ENCODE measurements around the gene LRRC49. TPM values are rescaled to one million over a fixed set of nuclear protein-coding genes. Genes with fewer than 3 reads are reported as not detected.

LRRC49 gene
- total and polyA plus RNA-seq, 10 of the 15 experiments (the other 5 are each of a cell fraction or from before 2014, with no cell fraction given): 1.4 to 3.7 (median 2.9) TPM

DNA sequence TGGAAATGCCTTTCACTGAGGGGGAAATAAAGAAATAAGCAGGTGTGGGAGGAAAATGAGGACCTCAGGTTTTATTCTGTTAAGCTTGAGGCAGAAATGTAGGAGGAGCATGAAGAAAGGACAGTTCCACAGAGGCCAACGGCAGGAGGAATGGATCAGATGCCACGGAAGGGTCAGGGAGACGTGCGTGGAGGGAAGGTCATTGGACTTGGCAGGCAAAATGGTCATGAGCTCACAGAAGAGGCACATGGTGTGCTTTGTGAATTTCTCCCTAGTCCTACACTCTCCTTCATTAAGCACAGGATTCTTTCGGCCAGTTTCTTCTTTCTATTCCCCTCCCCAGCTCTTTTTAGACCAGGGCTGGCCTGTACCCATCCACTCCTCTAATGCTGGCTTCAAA lies 190.2 kb downstream of the LRRC49 start:
- Histone ChIP-seq H3K4me2 (ENCODE audit: control insufficient read depth, insufficient read depth) (no peak overlapping the region), H3K4me3 (no peak overlapping the region), H3K27ac (ENCODE audit: control insufficient read depth, insufficient read depth) (no peak overlapping the region), H3K36me3 (ENCODE audit: control insufficient read depth in 2 of 2, insufficient read depth in 2 of 2, low read length in 1 of 2) (no peaks in the 10 kb centered on the region), H3K79me2 (ENCODE audit: control insufficient read depth, insufficient read depth, low read length) (no peaks in the 10 kb centered on the region), H4K20me1 (ENCODE audit: control insufficient read depth, insufficient read depth) (no peaks in the 10 kb centered on the region), H3K9ac (ENCODE audit: control insufficient read depth, insufficient read depth, low read length) (no peak overlapping the region), H3K4me1 (ENCODE audit: control insufficient read depth, insufficient read depth, low read length) (no peaks in the 10 kb centered on the region), H3K9me3 (replicated peaks; ENCODE audit: control insufficient read depth, insufficient read depth, low read length) (no peaks in the 10 kb centered on the region), H2AFZ (ENCODE audit: control insufficient read depth, low read depth, low read length) (no peak overlapping the region), H3K27me3 (replicated peaks in 1 of 2; ENCODE audit: control insufficient read depth in 2 of 2, insufficient read depth in 2 of 2, low read length in 1 of 2) (no peaks in the 10 kb centered on the region)
- FAIRE-seq (no peak), ATAC-seq (no peak), DNase-seq (ENCODE audit: low read depth, low spot score) (no peak)
- CTCF ChIA-PET: no interaction called here
- BruUV-seq (replicated peaks): no TSS peak
- TF ChIP-seq CEBPB (IDR thresholded peaks at IDR 0.05; ENCODE audit: borderline replicate concordance in 1 of 2, low read depth in 2 of 2, low read length in 2 of 2): no peak
- TF ChIP-seq, protein P1, sequence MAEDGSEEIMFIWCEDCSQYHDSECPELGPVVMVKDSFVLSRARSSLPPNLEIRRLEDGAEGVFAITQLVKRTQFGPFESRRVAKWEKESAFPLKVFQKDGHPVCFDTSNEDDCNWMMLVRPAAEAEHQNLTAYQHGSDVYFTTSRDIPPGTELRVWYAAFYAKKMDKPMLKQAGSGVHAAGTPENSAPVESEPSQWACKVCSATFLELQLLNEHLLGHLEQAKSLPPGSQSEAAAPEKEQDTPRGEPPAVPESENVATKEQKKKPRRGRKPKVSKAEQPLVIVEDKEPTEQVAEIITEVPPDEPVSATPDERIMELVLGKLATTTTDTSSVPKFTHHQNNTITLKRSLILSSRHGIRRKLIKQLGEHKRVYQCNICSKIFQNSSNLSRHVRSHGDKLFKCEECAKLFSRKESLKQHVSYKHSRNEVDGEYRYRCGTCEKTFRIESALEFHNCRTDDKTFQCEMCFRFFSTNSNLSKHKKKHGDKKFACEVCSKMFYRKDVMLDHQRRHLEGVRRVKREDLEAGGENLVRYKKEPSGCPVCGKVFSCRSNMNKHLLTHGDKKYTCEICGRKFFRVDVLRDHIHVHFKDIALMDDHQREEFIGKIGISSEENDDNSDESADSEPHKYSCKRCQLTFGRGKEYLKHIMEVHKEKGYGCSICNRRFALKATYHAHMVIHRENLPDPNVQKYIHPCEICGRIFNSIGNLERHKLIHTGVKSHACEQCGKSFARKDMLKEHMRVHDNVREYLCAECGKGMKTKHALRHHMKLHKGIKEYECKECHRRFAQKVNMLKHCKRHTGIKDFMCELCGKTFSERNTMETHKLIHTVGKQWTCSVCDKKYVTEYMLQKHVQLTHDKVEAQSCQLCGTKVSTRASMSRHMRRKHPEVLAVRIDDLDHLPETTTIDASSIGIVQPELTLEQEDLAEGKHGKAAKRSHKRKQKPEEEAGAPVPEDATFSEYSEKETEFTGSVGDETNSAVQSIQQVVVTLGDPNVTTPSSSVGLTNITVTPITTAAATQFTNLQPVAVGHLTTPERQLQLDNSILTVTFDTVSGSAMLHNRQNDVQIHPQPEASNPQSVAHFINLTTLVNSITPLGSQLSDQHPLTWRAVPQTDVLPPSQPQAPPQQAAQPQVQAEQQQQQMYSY (CRISPR knock-in tag; IDR thresholded peaks at IDR 0.05): no peak
- TF ChIP-seq ZBTB40 (IDR thresholded peaks at IDR 0.05; ENCODE audit: borderline replicate concordance): no peak
- TF ChIP-seq IKZF1 (conservative IDR thresholded peaks at IDR 0.05): no peak
- TF ChIP-seq, protein P2, sequence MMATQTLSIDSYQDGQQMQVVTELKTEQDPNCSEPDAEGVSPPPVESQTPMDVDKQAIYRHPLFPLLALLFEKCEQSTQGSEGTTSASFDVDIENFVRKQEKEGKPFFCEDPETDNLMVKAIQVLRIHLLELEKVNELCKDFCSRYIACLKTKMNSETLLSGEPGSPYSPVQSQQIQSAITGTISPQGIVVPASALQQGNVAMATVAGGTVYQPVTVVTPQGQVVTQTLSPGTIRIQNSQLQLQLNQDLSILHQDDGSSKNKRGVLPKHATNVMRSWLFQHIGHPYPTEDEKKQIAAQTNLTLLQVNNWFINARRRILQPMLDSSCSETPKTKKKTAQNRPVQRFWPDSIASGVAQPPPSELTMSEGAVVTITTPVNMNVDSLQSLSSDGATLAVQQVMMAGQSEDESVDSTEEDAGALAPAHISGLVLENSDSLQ (IDR thresholded peaks at IDR 0.05): no peak
- TF ChIP-seq TCF12 (IDR thresholded peaks at IDR 0.05; ENCODE audit: low read depth, low read length): no peak
- TF ChIP-seq, protein P3, sequence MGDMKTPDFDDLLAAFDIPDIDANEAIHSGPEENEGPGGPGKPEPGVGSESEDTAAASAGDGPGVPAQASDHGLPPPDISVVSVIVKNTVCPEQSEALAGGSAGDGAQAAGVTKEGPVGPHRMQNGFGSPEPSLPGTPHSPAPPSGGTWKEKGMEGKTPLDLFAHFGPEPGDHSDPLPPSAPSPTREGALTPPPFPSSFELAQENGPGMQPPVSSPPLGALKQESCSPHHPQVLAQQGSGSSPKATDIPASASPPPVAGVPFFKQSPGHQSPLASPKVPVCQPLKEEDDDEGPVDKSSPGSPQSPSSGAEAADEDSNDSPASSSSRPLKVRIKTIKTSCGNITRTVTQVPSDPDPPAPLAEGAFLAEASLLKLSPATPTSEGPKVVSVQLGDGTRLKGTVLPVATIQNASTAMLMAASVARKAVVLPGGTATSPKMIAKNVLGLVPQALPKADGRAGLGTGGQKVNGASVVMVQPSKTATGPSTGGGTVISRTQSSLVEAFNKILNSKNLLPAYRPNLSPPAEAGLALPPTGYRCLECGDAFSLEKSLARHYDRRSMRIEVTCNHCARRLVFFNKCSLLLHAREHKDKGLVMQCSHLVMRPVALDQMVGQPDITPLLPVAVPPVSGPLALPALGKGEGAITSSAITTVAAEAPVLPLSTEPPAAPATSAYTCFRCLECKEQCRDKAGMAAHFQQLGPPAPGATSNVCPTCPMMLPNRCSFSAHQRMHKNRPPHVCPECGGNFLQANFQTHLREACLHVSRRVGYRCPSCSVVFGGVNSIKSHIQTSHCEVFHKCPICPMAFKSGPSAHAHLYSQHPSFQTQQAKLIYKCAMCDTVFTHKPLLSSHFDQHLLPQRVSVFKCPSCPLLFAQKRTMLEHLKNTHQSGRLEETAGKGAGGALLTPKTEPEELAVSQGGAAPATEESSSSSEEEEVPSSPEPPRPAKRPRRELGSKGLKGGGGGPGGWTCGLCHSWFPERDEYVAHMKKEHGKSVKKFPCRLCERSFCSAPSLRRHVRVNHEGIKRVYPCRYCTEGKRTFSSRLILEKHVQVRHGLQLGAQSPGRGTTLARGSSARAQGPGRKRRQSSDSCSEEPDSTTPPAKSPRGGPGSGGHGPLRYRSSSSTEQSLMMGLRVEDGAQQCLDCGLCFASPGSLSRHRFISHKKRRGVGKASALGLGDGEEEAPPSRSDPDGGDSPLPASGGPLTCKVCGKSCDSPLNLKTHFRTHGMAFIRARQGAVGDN (IDR thresholded peaks at IDR 0.05): no peak
- TF ChIP-seq NR2C1 (IDR thresholded peaks at IDR 0.05): no peak
- TF ChIP-seq JUND (IDR thresholded peaks at IDR 0.05; ENCODE audit: low read depth, low read length): no peak
- SMC1A ChIA-PET (ENCODE audit: uncharacterized antibody, unreplicated experiment): no interaction called here
- in situ Hi-C loops (cut with MboI) (no loop called here), intact Hi-C loops (cut with micrococcal nuclease; ENCODE audit: unreplicated experiment) (no loop called here)
- RAD21 ChIA-PET (ENCODE audit: unreplicated experiment): no interaction called here
- 2% methylated on average over 5 of the region's 5 CpGs for WGBS (ENCODE audit: insufficient coverage, insufficient replicate concordance, low lambda C conversion rate, missing lambda C conversion rate)
- POLR2A ChIA-PET: no interaction called here

Data from GM12878 (cell line).